ENCODE measurements around the gene OR52H1. TPM values are rescaled to one million over a fixed set of nuclear protein-coding genes. Genes with fewer than 3 reads are reported as not detected.

Gene OR52H1
- total RNA-seq, 2 donors from 2014 or later = not detected

- H3K27me3 ChIP-seq (ENCODE audit: control insufficient read depth, insufficient read depth, low read length, poor library complexity, severe bottlenecking) = no peaks in the 10 kb centered on the region
- H3K4me1 Mint-ChIP-seq = no peaks in the 10 kb centered on the region
- H3K9me3 ChIP-seq (ENCODE audit: control insufficient read depth, low read length) = no peaks in the 10 kb centered on the region
- no peaks in the 10 kb centered on the region for H3K9me3 Mint-ChIP-seq
- H3K4me1 ChIP-seq (ENCODE audit: control insufficient read depth, insufficient read depth, low read length) = no peaks in the 10 kb centered on the region
- no peak overlapping the region for H3K4me3 Mint-ChIP-seq
- no peak overlapping the region for H3K4me3 ChIP-seq (ENCODE audit: low read length)
- no peak for TF ChIP-seq CTCF (conservative IDR thresholded peaks at IDR 0.05)
- H3K27ac Mint-ChIP-seq = no peak overlapping the region
- DNase-seq = no peak
- no peaks in the 10 kb centered on the region for H3K27me3 Mint-ChIP-seq (ENCODE audit: insufficient read depth)
- H3K36me3 Mint-ChIP-seq (ENCODE audit: low read depth) = no peaks in the 10 kb centered on the region
- H3K36me3 ChIP-seq (ENCODE audit: control insufficient read depth, insufficient read depth, low read length) = no peaks in the 10 kb centered on the region
- no peak overlapping the region for H3K27ac ChIP-seq (ENCODE audit: low read depth, low read length)
- 29 to 86% methylated on average over 1 of the region's 1 CpG for WGBS, 2 experiments (ENCODE audit: insufficient coverage in 1 of 2, insufficient read length in 1 of 2)
- H3K9ac ChIP-seq (ENCODE audit: extremely low read depth, low read length, poor library complexity, severe bottlenecking) = no peak overlapping the region
Measured at GRCh38 chr11:5541427-5541826, 6.9 kb downstream of the OR52H1 start.

- Histone ChIP-seq H3K4me1 (ENCODE audit: control insufficient read depth, insufficient read depth, low read length) (peaks cover under 1% of the 10 kb centered on the region), H3K36me3 (ENCODE audit: control insufficient read depth, insufficient read depth, low read length) (no peaks in the 10 kb centered on the region), H3K9me3 (ENCODE audit: control insufficient read depth, low read length) (no peaks in the 10 kb centered on the region), H3K4me3 (ENCODE audit: low read length) (no peak overlapping the region), H3K27ac (ENCODE audit: low read depth, low read length) (no peak overlapping the region), H3K9ac (ENCODE audit: extremely low read depth, low read length, poor library complexity, severe bottlenecking) (no peak overlapping the region), H3K27me3 (ENCODE audit: control insufficient read depth, insufficient read depth, low read length, poor library complexity, severe bottlenecking) (no peaks in the 10 kb centered on the region)
- Mint-ChIP-seq H3K9me3 (no peaks in the 10 kb centered on the region), H3K27me3 (ENCODE audit: insufficient read depth) (peaks cover 1% of the 10 kb centered on the region), H3K4me1 (no peaks in the 10 kb centered on the region), H3K27ac (no peak overlapping the region), H3K4me3 (no peak overlapping the region), H3K36me3 (ENCODE audit: low read depth) (no peaks in the 10 kb centered on the region)
- no peak for DNase-seq
- TF ChIP-seq CTCF (conservative IDR thresholded peaks at IDR 0.05) = no peak
Measured at GRCh38 chr11:5536482-5536881, 11.9 kb downstream of the OR52H1 start.

GRCh38 chr11:5534046-5534445 lies 14.3 kb downstream of the OR52H1 start:
- no peak for TF ChIP-seq CTCF (conservative IDR thresholded peaks at IDR 0.05)
- H3K4me1 ChIP-seq (ENCODE audit: control insufficient read depth, insufficient read depth, low read length) = peaks cover 3% of the 10 kb centered on the region
- H3K36me3 ChIP-seq (ENCODE audit: control insufficient read depth, insufficient read depth, low read length) = no peaks in the 10 kb centered on the region
- H3K9ac ChIP-seq (ENCODE audit: extremely low read depth, low read length, poor library complexity, severe bottlenecking) = no peak overlapping the region
- DNase-seq = no peak
- WGBS, 2 experiments (ENCODE audit: insufficient coverage in 1 of 2, insufficient read length in 1 of 2) = 85% methylated on average over 1 of the region's 1 CpG; no CpG with 5 or more reads in 1 of the 2 experiments
- Mint-ChIP-seq H3K36me3 (ENCODE audit: low read depth) (no peaks in the 10 kb centered on the region), H3K4me3 (no peak overlapping the region), H3K4me1 (peaks cover 6% of the 10 kb centered on the region), H3K9me3 (no peaks in the 10 kb centered on the region), H3K27me3 (ENCODE audit: insufficient read depth) (peaks cover 1% of the 10 kb centered on the region), H3K27ac (no peak overlapping the region)
- H3K9me3 ChIP-seq (ENCODE audit: control insufficient read depth, low read length) = no peaks in the 10 kb centered on the region
- H3K4me3 ChIP-seq (ENCODE audit: low read length) = no peak overlapping the region
- no peak overlapping the region for H3K27ac ChIP-seq (ENCODE audit: low read depth, low read length)
- H3K27me3 ChIP-seq (ENCODE audit: control insufficient read depth, insufficient read depth, low read length, poor library complexity, severe bottlenecking) = no peaks in the 10 kb centered on the region
